ACHN (cell line): ENCODE measurements around the gene DPP10.

ENCODE experiments used
- DNase-seq: peaks from one replicate; pipeline ENCODE4 v3.0.0-alpha.2; 2015
- in situ Hi-C: cut with HindIII; loops from 2 replicates; pipeline ENCODE4 v1.10.0; 2017; ENCODE audit warnings: low sequenced_read_pairs, low pct_ligation_motif_present, low pct_unique_long_range_greater_than_20kb

DPP10 gene

GRCh38 chr2:114550895-114551793 lies 108.7 kb downstream of the DPP10 start:
- DNase-seq: peak; percentile 67
- in situ Hi-C loops: no loop called here

- in situ Hi-C loops: no loop called here
- no peak for DNase-seq
These were observed 110.6 kb downstream of the DPP10 start for GRCh38 chr2:114553027-114553426.

- no peak for DNase-seq
- in situ Hi-C loops: no loop called here
These were observed 126.7 kb downstream of the DPP10 start for GRCh38 chr2:114569166-114569565.

GRCh38 chr2:114577657-114578056 lies 135.2 kb downstream of the DPP10 start:
- DNase-seq: no peak
- in situ Hi-C loops: no loop called here

- no peak for DNase-seq
- in situ Hi-C loops: no loop called here
These were observed 137.1 kb downstream of the DPP10 start for GRCh38 chr2:114579542-114579941.

GRCh38 chr2:114580691-114581090 lies 138.2 kb downstream of the DPP10 start:
- no peak for DNase-seq
- in situ Hi-C loops: no loop called here

GRCh38 chr2:114598329-114598728 lies 155.9 kb downstream of the DPP10 start:
- in situ Hi-C loops: no loop called here
- DNase-seq: no peak

- in situ Hi-C loops: no loop called here
- no peak for DNase-seq
These were observed 166.8 kb downstream of the DPP10 start for GRCh38 chr2:114609203-114609602.

- in situ Hi-C loops: no loop called here
- DNase-seq: no peak
These were observed 167.4 kb downstream of the DPP10 start for GRCh38 chr2:114609801-114610200.

- in situ Hi-C loops: no loop called here
- no peak for DNase-seq
These were observed 168.2 kb downstream of the DPP10 start for GRCh38 chr2:114610677-114611076.

- no peak for DNase-seq
- in situ Hi-C loops: no loop called here
These were observed 172.2 kb downstream of the DPP10 start for GRCh38 chr2:114614592-114614991.

- in situ Hi-C loops: no loop called here
- no peak for DNase-seq
These were observed 186.0 kb downstream of the DPP10 start for GRCh38 chr2:114628481-114628880.

GRCh38 chr2:114631146-114631545 lies 188.7 kb downstream of the DPP10 start:
- in situ Hi-C loops: no loop called here
- no peak for DNase-seq

- in situ Hi-C loops: no loop called here
- no peak for DNase-seq
These were observed 199.8 kb downstream of the DPP10 start for GRCh38 chr2:114642166-114642770.

GRCh38 chr2:114642988-114643553 lies 200.6 kb downstream of the DPP10 start:
- in situ Hi-C loops: no loop called here
- no peak for DNase-seq

GRCh38 chr2:114651933-114652332 lies 209.5 kb downstream of the DPP10 start:
- in situ Hi-C loops: no loop called here
- DNase-seq: no peak

GRCh38 chr2:114659880-114660279 lies 217.4 kb downstream of the DPP10 start:
- no peak for DNase-seq
- in situ Hi-C loops: no loop called here

- in situ Hi-C loops: no loop called here
- DNase-seq: no peak
These were observed 219.8 kb downstream of the DPP10 start for GRCh38 chr2:114661971-114662939.

GRCh38 chr2:114668415-114668814 lies 226.0 kb downstream of the DPP10 start:
- in situ Hi-C loops: no loop called here
- no peak for DNase-seq
